T-helper 1 cell treated with Interleukin-12 subunit alpha and Interleukin-12 subunit beta and Interleukin-4 antibody, amounts not matched to agents 30 ng/mL and 1 ng/mL, for 36 hours (primary cell): ENCODE measurements around the gene RAPSN. TPM values are rescaled to one million over a fixed set of nuclear protein-coding genes. Genes with fewer than 3 reads are reported as not detected.

ENCODE experiments used
- intact Hi-C: fragments of 100-400 bp; cut with micrococcal nuclease; formaldehyde crosslinking; loops from one replicate; pipeline ENCODE4 v1.15.1; 2024
- total RNA-seq: library from RNA; stranded (reverse); gene quantifications from 2 replicates; pipeline ENCODE4 v1.2.3, GENCODE V29; 2022

RAPSN gene
- 0.71 and 1.4 TPM in 2 replicates for total RNA-seq

- intact Hi-C loops, result no loop called here
Measured at GRCh38 chr11:47448566-47449427, at the start of gene RAPSN. RAPSN (minus strand) TSS chr11:47449136; CDS start chr11:47448964, 172 bp downstream.

- intact Hi-C loops, result no loop called here
Measured at GRCh38 chr11:47498149-47498548, 49.2 kb upstream of the RAPSN start.

- intact Hi-C loops, result no loop called here
Measured at GRCh38 chr11:47496808-47497207, 47.9 kb upstream of the RAPSN start.

- intact Hi-C loops, result no loop called here
Measured at GRCh38 chr11:47495856-47496217, 46.9 kb upstream of the RAPSN start.

GRCh38 chr11:47495011-47495855 is 46.3 kb upstream of the RAPSN start:
- intact Hi-C loops, result no loop called here

- intact Hi-C loops, result loop anchor here (5.0 kb wide), 1 partner anchor 63 kb away; the partner anchor contains the start of gene CELF1
Measured at GRCh38 chr11:47489395-47489755, 40.4 kb upstream of the RAPSN start.

- intact Hi-C loops, result loop anchor here (5.0 kb wide), 1 partner anchor 63 kb away; the partner anchor contains the start of gene CELF1
Measured at GRCh38 chr11:47488674-47489394, 39.9 kb upstream of the RAPSN start.

GRCh38 chr11:47488111-47488510 is 39.2 kb upstream of the RAPSN start:
- intact Hi-C loops, result loop anchor here (5.0 kb wide), 1 partner anchor 64 kb away; the partner anchor contains the start of gene CELF1

- intact Hi-C loops, result loop anchor here (5.0 kb wide), 1 partner anchor 65 kb away; the partner anchor contains the start of gene CELF1
Measured at GRCh38 chr11:47487421-47487820, 38.5 kb upstream of the RAPSN start.

GRCh38 chr11:47485107-47485506 is 36.2 kb upstream of the RAPSN start:
- intact Hi-C loops, result loop anchor here (5.0 kb wide), 1 partner anchor 67 kb away; the partner anchor contains the start of gene CELF1

GRCh38 chr11:47483457-47483856 is 34.5 kb upstream of the RAPSN start:
- intact Hi-C loops, result no loop called here

GRCh38 chr11:47480762-47481161 is 31.8 kb upstream of the RAPSN start:
- intact Hi-C loops, result no loop called here

GRCh38 chr11:47478651-47479329 is 29.9 kb upstream of the RAPSN start:
- intact Hi-C loops, result no loop called here

- intact Hi-C loops, result no loop called here
Measured at GRCh38 chr11:47477753-47478152, 28.8 kb upstream of the RAPSN start.

GRCh38 chr11:47477323-47477722 is 28.4 kb upstream of the RAPSN start:
- intact Hi-C loops, result no loop called here

- intact Hi-C loops, result no loop called here
Measured at GRCh38 chr11:47470671-47471070, 21.7 kb upstream of the RAPSN start.

GRCh38 chr11:47469361-47470179 is 20.6 kb upstream of the RAPSN start:
- intact Hi-C loops, result no loop called here

- intact Hi-C loops, result no loop called here
Measured at GRCh38 chr11:47468598-47469214, 19.8 kb upstream of the RAPSN start.

- intact Hi-C loops, result no loop called here
Measured at GRCh38 chr11:47467357-47467756, 18.4 kb upstream of the RAPSN start.
